HG02623 (cell line): ENCODE measurements around the gene NSDHL.
"Not testable (repeated sequence)": the region's sequence is repeated elsewhere in the genome, so short reads cannot be mapped to it uniquely, and the experiment has no call there.

Experiments used
- ATAC-seq: cut with Tn5 transposase; IDR thresholded peaks from one replicate; pipeline ENCODE4 v1.9.1; 2021; ENCODE audit warnings: moderate library complexity; ENCODE audit not compliant: unreplicated experiment

NSDHL gene

GRCh38 chrX:152910018-152910417 lies 79.2 kb downstream of the NSDHL start:
- ATAC-seq, result not testable (repeated sequence)

GRCh38 chrX:152912106-152912505 lies 81.2 kb downstream of the NSDHL start:
- ATAC-seq, result no peak

DNA sequence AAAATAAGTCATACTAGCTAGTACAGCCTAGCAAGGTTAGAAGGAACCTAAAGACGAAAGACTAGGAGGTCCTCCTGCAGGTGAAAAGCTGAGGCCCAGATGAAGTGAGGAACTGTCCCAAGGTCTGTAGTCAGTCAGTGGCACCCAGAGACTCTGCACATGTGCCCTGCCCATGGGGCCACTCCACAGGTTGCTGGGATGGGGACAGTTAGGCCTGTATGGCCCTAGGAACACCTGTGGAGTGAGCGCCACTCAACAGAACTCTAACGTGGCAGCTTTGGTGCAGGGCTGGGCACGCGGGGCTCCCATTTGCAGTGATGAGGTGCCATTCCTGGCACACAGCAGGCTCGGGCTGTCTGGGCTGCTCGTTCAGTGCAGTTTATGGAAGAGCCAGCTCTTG lies 81.8 kb downstream of the NSDHL start:
- ATAC-seq, result no peak

DNA sequence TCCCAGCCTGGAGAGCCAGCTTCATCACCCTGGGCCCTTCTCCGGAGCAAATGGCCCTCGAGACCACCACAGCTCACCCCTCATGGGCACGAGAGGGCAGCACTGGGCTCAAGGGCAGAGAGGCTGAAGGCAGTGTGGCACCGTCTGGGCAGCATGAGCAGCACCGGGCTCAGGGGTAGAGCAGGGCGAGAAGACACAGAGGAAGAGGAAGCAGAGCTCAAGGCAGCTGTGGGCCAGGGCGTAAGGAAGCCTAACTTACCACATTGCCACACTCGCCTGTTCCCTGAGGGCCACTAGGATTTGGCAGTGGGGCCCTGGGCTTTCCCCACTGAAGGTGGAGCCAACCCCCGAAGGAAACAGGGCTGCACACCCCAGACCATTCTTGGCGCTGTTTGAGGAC lies 82.5 kb downstream of the NSDHL start:
- ATAC-seq, result no peak

DNA sequence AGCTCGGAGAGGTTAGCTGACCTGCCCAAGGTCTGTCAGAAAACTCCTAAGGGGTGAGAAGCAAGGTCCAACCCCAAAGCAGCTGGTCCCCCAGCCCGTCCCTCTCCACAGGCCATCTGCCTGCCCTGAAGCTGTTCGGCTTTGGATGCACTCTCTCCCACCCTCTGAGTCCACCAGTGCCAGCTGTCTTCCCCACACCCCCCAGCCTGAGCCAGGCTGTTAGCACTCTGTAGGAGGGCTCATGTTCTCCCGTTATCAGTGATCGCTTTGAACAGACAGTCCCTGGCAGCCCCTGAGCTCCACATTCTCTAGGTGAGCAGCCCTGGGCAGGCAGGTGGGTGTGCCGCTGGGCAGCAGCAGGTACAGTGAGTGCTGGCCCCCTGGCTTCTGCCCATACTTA lies 83.0 kb downstream of the NSDHL start:
- no peak for ATAC-seq

DNA sequence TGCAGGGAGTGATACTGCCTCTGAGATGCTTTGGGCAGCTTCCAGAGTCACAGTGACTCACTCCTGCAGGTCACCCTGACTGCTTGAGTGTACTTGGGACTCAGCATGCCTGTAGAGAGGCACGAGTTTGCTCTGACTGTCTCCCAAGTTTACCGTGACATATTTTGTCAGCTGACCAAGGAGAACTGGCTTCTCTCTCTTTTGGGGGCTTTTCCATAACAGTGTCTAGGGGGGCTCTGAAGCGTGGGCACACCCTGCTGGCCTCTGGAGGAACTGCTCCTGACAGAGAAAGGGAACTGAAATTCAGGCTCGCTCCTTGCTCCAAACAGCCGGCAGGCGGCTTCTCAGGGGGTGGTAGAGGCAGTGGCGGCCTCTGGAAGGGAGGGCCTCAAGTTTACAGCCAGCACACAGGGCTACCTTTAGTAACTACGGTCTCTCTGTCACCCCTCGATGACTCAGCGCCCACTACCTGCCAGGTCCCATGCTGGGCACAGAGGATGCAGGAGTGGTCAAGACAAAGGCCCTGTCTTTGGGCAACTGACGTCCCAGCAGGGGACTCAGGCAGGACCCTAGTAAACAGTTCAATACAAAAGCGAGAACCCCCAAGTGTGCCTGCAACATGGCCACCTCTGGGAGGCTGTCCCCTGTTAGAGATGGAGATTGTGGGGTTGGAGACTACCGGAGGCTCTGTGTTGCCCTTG lies 84.8 kb downstream of the NSDHL start:
- peak; percentile 87 for ATAC-seq

GRCh38 chrX:152917656-152918579 lies 87.1 kb downstream of the NSDHL start:
- no peak for ATAC-seq

- no peak for ATAC-seq
Measured at GRCh38 chrX:152918707-152919106, 87.8 kb downstream of the NSDHL start.
